Measurements from ENCODE around the gene FZD2. TPM values are rescaled to one million over a fixed set of nuclear protein-coding genes. Genes with fewer than 3 reads are reported as not detected.

Gene FZD2
- total RNA-seq, 1 experiment from 2014 or later, result 28.3 TPM

DNA sequence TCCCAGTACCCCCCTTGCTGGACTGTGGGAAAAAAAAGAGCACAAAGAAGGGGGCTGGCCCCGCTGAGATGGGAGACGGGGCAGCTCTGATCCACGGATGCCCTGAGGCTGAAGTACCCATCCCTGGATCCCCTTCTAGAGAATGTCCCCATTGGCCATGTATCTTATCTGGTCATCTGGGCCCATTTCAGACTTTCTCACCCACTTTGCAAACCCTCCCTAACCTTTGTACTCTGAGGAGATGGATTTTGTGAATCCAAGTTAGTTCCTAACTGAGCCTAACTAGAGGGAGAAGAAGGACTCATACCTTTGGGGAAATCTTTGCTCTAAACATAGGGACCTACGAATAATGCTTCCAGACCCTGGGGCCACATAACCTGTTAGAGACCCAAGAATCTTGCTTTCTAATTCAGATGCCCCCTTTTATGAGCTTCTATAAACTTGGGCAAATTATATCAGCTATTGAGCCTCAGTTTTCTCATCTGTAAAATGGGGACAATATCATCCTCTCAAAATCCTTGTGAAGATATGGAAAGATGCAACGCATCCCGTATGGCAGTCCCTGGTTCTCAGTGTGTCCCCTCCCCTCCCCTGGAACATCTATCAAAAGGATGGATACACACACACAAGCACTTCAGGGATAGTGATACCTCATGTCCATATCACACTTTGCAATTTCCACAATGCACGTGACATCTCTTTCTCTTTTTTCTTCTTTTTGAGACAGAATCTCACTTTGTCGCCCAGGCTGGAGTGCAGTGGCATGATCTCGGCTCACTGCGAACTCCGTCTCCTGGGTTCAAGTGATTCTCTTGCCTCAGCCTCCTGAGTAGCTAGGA, 16.8 kb upstream of the FZD2 start:
- H3K4me3 ChIP-seq (ENCODE audit: insufficient read depth, low read depth, low read length), result no peak overlapping the region
- no peaks in the 10 kb centered on the region for H3K36me3 ChIP-seq (replicated peaks; ENCODE audit: control insufficient read depth, insufficient read depth, low read length)
- DNase-seq, result peak; percentile 55
- H3K27me3 ChIP-seq (ENCODE audit: control insufficient read depth, insufficient read depth, low read length), result peaks cover 56% of the 10 kb centered on the region

DNA sequence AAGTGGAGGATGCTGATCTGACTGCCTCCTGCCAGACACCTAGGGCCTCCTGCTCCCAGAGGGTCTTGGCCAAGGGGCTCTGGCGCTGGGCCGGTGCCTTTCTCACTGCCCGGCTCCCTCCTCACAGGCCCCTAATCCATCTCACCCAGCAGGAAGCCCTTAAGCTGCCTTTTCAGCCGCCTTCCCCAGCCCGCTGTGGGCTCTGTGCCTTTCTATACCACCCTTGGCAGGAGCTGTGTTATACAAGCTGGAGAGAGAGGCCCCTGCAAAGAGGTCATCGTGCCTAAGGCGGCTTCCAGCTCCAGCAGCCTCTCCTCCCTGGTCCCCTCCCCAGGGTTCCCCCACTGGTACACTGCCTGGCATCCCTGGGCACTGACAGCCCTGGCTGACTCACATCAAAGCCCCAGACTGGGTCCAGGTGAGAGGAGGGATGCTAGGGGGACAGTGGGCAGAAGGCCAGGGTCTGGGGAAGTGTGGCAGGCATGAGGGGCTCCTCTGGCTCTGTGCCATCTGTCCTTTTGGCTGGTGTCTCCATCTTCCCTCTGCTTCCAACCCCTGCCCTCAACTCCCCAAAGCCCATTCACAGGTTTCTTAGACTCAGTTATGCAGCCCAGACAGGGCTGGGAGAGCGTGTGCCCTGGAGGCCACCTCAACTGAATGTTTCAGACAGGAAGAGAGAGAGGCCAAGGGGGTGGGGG, 15.3 kb upstream of the FZD2 start:
- Histone ChIP-seq H3K27me3 (ENCODE audit: control insufficient read depth, insufficient read depth, low read length) (peaks cover 59% of the 10 kb centered on the region), H3K36me3 (replicated peaks; ENCODE audit: control insufficient read depth, insufficient read depth, low read length) (no peaks in the 10 kb centered on the region), H3K4me3 (ENCODE audit: insufficient read depth, low read depth, low read length) (no peak overlapping the region)
- peak; percentile 82 for DNase-seq

DNA sequence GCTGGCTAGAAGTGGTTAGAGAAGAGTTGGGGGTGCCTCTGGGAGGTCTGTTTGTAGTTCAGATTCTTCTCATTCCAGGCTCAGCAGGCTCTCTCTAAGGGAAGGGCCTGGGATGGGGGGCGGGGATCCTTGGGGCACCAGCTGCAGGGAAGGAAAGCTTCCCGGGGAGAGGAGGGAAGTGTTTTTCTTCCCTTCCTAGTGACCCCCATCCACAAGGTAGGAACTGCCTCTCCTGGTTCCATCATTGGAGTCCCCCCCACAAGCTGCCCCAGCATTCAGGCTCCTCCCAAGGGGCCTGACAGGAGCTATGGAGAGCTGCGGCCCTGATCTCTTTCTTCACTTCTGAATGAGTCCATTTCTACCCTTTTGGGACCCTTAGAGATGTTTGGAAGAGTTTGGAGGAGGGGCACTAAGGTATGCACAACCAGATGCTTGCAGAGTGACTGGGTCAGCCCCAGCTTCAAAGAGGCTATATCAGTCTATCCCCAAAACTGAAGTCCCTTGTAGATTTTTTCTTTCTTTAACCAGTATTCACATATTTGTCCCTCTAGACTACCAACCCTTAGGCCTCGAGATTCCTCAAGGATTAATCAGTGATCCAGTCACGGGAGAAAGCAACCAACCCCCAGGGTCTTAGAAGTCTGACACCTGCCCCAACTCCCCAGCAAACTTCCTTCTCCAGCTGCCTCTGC, 13.9 kb upstream of the FZD2 start:
- Histone ChIP-seq H3K4me3 (ENCODE audit: insufficient read depth, low read depth, low read length) (no peak overlapping the region), H3K36me3 (replicated peaks; ENCODE audit: control insufficient read depth, insufficient read depth, low read length) (no peaks in the 10 kb centered on the region), H3K27me3 (ENCODE audit: control insufficient read depth, insufficient read depth, low read length) (peaks cover 49% of the 10 kb centered on the region)
- DNase-seq, result peak; percentile 88

DNA sequence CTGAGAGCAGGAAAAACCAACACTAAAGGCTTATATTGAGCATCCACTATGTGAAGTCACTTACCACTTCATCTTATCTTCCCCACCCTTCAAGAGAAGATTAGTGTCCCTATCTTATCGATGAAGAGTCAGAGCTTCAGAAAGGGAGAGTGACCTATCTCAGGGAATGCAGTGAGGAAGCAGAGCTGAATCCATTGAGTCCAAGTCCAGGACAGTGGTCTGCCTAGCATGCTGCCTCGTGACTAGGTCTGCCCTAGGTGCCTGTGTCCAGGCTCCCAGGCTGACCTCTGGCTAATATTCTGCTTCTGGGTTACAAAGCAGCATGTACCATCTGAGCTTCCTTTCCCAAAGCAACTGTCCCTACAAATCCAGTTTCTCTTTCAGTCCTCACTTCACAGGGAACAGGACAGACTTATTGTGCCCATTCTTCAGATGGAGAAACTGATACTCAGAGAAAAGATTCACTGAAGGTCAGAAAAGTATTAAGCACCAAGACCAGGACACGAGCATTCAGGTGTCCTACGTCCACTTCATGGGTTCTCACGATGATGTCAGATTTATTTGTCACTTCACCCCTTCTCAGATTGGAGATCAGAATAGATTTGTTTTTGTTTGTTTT, 13.3 kb upstream of the FZD2 start:
- Histone ChIP-seq H3K4me3 (ENCODE audit: insufficient read depth, low read depth, low read length) (no peak overlapping the region), H3K36me3 (replicated peaks; ENCODE audit: control insufficient read depth, insufficient read depth, low read length) (no peaks in the 10 kb centered on the region), H3K27me3 (ENCODE audit: control insufficient read depth, insufficient read depth, low read length) (peaks cover 42% of the 10 kb centered on the region)
- DNase-seq, result peak; percentile 14

- peaks cover 31% of the 10 kb centered on the region for H3K27me3 ChIP-seq (ENCODE audit: control insufficient read depth, insufficient read depth, low read length)
Observed at GRCh38 chr17:44546671-44547606, 10.3 kb upstream of the FZD2 start.

DNA sequence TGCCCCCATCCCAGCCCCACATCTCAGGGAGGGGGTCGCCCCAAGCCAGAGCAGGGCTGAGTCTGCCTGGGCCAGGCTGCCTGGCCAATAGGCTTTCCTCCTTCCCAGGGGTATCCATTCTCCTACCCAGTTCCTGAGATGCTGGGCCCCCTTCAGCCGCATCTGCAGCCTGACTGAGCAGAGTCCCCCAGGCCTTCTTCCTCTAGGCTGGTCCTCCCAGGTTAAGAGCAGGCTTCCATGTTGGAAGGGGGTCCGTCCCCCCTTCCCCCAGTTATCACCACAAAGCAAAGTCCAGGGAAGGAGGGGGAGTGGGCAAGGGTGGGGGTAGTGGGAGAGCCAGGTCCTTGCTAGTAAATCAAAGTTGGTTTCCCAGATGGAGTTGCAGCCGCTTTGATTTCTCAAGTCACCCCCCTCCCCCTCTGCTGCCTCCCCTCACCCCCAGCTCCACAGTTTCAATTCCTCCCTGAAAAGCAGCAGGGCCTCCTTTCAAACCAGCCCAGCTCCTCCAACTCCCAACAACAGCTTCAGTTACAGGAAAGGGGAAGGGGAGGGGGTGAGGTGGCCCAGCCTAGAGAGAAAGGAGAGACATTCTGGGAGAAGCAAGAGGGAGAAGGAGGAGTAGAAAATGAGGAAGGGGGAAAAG, 9.5 kb upstream of the FZD2 start:
- peaks cover 27% of the 10 kb centered on the region; the same call in 1 of the 2 replicates for H3K27me3 ChIP-seq (ENCODE audit: control insufficient read depth, insufficient read depth, low read length)
- H3K4me3 ChIP-seq (ENCODE audit: insufficient read depth, low read depth, low read length), result no peak overlapping the region
- no peaks in the 10 kb centered on the region for H3K36me3 ChIP-seq (replicated peaks; ENCODE audit: control insufficient read depth, insufficient read depth, low read length)
- DNase-seq, result peak; percentile 78

More at GRCh38 chr17:44546671-44547606, 10.3 kb upstream of the FZD2 start:
- Histone ChIP-seq H3K4me3 (ENCODE audit: insufficient read depth, low read depth, low read length) (no peak overlapping the region), H3K36me3 (replicated peaks; ENCODE audit: control insufficient read depth, insufficient read depth, low read length) (no peaks in the 10 kb centered on the region)
- DNase-seq, result peak; percentile 20

DNA sequence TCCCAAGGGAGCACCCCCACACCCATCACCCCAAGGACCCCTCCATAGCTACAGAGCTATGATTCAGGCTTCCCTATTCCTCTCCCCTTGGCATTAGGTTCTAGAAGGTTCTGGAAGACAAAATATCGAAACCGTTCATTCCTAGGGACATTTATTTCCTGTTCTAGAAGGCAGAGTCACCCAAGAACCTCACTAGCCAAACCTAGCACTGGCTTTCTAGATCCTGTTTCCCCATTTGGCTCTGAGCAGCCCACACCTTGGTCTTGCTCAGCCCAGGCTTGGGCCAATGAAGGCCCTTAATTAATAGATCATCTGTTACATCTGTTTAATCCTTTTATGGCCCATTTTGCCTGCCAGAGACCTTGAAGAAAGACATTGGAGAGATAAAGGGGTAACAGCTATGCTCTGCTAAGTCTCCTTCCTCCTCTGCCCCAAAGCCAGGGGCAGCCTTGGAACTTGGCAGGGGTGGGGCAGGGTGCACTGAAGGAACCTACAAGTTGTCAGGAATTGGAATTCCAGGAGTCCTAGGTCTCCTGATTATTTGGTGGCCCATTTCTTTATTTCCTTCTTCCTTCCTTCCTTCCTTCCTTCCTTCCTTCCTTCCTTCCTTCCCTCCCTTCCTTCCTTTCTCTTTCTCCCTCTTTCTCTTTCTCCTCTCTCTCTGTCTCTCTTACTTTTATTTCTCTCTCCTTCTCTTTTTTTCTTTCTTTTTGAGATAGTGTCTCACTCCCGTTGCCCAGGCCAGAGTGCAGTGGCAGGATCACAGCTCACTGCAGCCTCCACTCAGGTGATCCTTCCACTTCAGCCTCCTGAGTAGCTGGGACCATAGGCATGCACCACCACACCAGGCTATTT, 8.7 kb upstream of the FZD2 start:
- DNase-seq, result no peak
- Histone ChIP-seq H3K36me3 (replicated peaks; ENCODE audit: control insufficient read depth, insufficient read depth, low read length) (no peaks in the 10 kb centered on the region), H3K27me3 (ENCODE audit: control insufficient read depth, insufficient read depth, low read length) (peaks cover 27% of the 10 kb centered on the region; the same call in 1 of the 2 replicates), H3K4me3 (ENCODE audit: insufficient read depth, low read depth, low read length) (no peak overlapping the region)

DNA sequence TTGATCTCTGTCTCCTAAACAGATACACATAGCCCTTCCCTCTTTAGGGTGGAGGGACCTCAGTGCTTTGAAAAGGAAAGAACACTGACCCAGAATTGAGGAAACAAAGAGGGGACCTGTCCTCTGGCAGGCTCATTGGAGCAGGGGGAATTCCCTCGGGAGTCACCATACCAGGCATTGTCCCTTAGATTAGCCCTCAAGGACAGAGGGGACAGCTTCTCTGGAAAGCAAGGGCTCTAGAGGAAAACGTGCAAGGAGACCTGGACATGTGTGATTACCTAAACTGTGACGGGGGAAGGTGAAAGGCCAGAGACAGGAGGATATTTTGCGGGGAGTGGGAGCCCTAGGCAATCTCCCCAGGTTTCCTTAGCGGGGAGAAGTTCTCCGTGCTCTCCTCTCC, 7.6 kb upstream of the FZD2 start:
- peaks cover 18% of the 10 kb centered on the region; the same call in 1 of the 2 replicates for H3K27me3 ChIP-seq (ENCODE audit: control insufficient read depth, insufficient read depth, low read length)
- H3K36me3 ChIP-seq (replicated peaks; ENCODE audit: control insufficient read depth, insufficient read depth, low read length), result no peaks in the 10 kb centered on the region
- H3K4me3 ChIP-seq (ENCODE audit: insufficient read depth, low read depth, low read length), result no peak overlapping the region
- no peak for DNase-seq

GRCh38 chr17:44552361-44552760, 4.9 kb upstream of the FZD2 start:
- DNase-seq, result peak; percentile 5
- no peaks in the 10 kb centered on the region for H3K36me3 ChIP-seq (replicated peaks; ENCODE audit: control insufficient read depth, insufficient read depth, low read length)

GRCh38 chr17:44555099-44555498, 2.2 kb upstream of the FZD2 start:
- Histone ChIP-seq H3K4me3 (ENCODE audit: insufficient read depth, low read depth, low read length) (no peak overlapping the region), H3K36me3 (replicated peaks; ENCODE audit: control insufficient read depth, insufficient read depth, low read length) (no peaks in the 10 kb centered on the region), H3K27me3 (ENCODE audit: control insufficient read depth, insufficient read depth, low read length) (peaks cover 31% of the 10 kb centered on the region)
- no peak for DNase-seq

More at GRCh38 chr17:44552361-44552760, 4.9 kb upstream of the FZD2 start:
- H3K27me3 ChIP-seq (ENCODE audit: control insufficient read depth, insufficient read depth, low read length), result peaks cover 8% of the 10 kb centered on the region; the same call in 1 of the 2 replicates
- no peak overlapping the region for H3K4me3 ChIP-seq (ENCODE audit: insufficient read depth, low read depth, low read length)

DNA sequence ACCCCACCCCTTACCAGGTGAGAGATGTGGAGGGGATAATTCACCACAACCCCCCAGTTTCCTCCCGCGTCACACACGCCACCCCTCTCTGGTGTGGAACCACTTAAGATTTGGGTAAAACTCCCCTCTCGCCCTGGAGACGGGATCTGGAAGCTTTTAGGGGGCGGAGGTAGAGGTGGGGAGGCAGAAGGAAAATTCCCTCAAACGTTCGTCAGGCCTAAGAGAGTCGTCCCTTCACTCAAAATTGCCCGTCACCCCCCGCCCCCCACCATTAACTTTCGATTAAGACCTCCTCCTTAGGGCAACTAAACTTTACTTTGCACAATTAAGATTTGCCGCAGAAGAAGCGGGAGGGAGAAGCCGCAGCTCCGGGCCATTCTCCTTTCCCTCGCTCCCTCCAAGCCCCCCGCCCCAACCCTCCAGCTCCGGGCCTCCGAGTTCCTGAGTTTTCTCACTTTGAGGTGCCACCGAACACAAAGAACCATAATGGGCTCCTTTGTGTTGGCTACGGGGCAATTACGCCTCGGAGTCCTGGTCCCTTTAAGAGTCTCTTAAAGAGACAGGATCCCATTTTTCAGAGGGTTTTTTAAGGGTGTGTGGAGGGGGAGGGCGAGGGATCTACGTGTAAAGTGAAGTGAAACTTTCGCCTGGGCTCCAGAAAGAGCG, 985 bp upstream of the FZD2 start:
- Histone ChIP-seq H3K27me3 (ENCODE audit: control insufficient read depth, insufficient read depth, low read length) (peaks cover 40% of the 10 kb centered on the region), H3K4me3 (ENCODE audit: insufficient read depth, low read depth, low read length) (peak overlapping the region; percentile 78), H3K36me3 (replicated peaks; ENCODE audit: control insufficient read depth, insufficient read depth, low read length) (no peaks in the 10 kb centered on the region)
- DNase-seq, result peak; percentile 89

GRCh38 chr17:44557651-44558285, 484 bp downstream of the FZD2 start:
- peak; percentile 70 for DNase-seq
- Histone ChIP-seq H3K27me3 (ENCODE audit: control insufficient read depth, insufficient read depth, low read length) (peaks cover 50% of the 10 kb centered on the region), H3K36me3 (replicated peaks; ENCODE audit: control insufficient read depth, insufficient read depth, low read length) (no peaks in the 10 kb centered on the region), H3K4me3 (ENCODE audit: insufficient read depth, low read depth, low read length) (peak overlapping the region; percentile 78)
